Loucy (cell line): ENCODE results near the gene ARHGEF17.

Source experiments
- H2AFZ ChIP-seq: fragments of 200-600 bp; sonication (generic); 2 replicates; pipeline ENCODE4 v1.6.0; 2016; ENCODE audit warnings: antibody characterized with exemption, mild to moderate bottlenecking, low read length, moderate library complexity
- H3F3A ChIP-seq: fragments of 200-600 bp; 2 replicates; pipeline ENCODE4 v1.6.0; 2016; ENCODE audit warnings: antibody characterized with exemption, low read depth, mild to moderate bottlenecking
- H3K27me3 ChIP-seq: fragments of 200-600 bp; sonication (generic); 2 replicates; pipeline ENCODE4 v1.6.1; 2014; ENCODE audit warnings: low read length, mild to moderate bottlenecking; ENCODE audit not compliant: insufficient read depth, poor library complexity, severe bottlenecking
- H3K36me3 ChIP-seq: fragments of 200-600 bp; sonication (generic); 2 replicates; pipeline ENCODE4 v1.6.1; 2016; ENCODE audit warnings: low read length; ENCODE audit not compliant: insufficient read depth
- H3K4me1 ChIP-seq: fragments of 200-600 bp; sonication (generic); 2 replicates; pipeline ENCODE4 v1.5.1; 2014; ENCODE audit warnings: low read length, mild to moderate bottlenecking; ENCODE audit not compliant: insufficient read depth, poor library complexity, severe bottlenecking
- H3K4me2 ChIP-seq: fragments of 200-600 bp; sonication (generic); 2 replicates; pipeline ENCODE4 v1.6.0; 2014; ENCODE audit warnings: antibody characterized with exemption, low read length, low read depth, mild to moderate bottlenecking; ENCODE audit not compliant: poor library complexity, severe bottlenecking
- H3K4me3 ChIP-seq: fragments of 200-600 bp; sonication (generic); 2 replicates; pipeline ENCODE4 v1.5.1; 2014; ENCODE audit warnings: low read length, mild to moderate bottlenecking, mixed read lengths; ENCODE audit not compliant: poor library complexity, severe bottlenecking
- H3K79me2 ChIP-seq: fragments of 200-600 bp; sonication (generic); 2 replicates; pipeline ENCODE4 v1.6.1; 2014; ENCODE audit warnings: low read length; ENCODE audit not compliant: insufficient read depth
- H3K9ac ChIP-seq: fragments of 200-600 bp; sonication (generic); 2 replicates; pipeline ENCODE4 v1.6.0; 2014; ENCODE audit warnings: mild to moderate bottlenecking, low read depth, low read length, moderate library complexity; ENCODE audit not compliant: poor library complexity, severe bottlenecking
- H3K9me2 ChIP-seq: fragments of 200-600 bp; sonication (generic); replicated peaks from 2 replicates; pipeline ENCODE4 v1.6.1; 2016; ENCODE audit warnings: low read depth, low read length, mixed read lengths
- H3K9me3 ChIP-seq: fragments of 200-600 bp; sonication (generic); 2 replicates; pipeline ENCODE4 v1.6.1; 2014; ENCODE audit warnings: mild to moderate bottlenecking, antibody characterized with exemption, low read length, low read depth; ENCODE audit not compliant: insufficient read depth
- H4K20me1 ChIP-seq: fragments of 200-600 bp; sonication (generic); 2 replicates; pipeline ENCODE4 v1.6.0; 2014; ENCODE audit warnings: antibody characterized with exemption, low read length, mild to moderate bottlenecking; ENCODE audit not compliant: insufficient read depth, poor library complexity, severe bottlenecking
- EZH2phosphoT487 ChIP-seq: fragments of 200-600 bp; IDR thresholded peaks from 2 replicates; pipeline ENCODE4 v1.6.1; 2018; ENCODE audit warnings: antibody characterized with exemption, mild to moderate bottlenecking, moderate library complexity, borderline replicate concordance
- TF ChIP-seq, protein P1 (sequence below): fragments of 200-600 bp; sonication (generic); conservative IDR thresholded peaks from 2 replicates; pipeline ENCODE4 v1.5.1; 2014; ENCODE audit warnings: mild to moderate bottlenecking, antibody characterized with exemption, low read length

Gene ARHGEF17

DNA sequence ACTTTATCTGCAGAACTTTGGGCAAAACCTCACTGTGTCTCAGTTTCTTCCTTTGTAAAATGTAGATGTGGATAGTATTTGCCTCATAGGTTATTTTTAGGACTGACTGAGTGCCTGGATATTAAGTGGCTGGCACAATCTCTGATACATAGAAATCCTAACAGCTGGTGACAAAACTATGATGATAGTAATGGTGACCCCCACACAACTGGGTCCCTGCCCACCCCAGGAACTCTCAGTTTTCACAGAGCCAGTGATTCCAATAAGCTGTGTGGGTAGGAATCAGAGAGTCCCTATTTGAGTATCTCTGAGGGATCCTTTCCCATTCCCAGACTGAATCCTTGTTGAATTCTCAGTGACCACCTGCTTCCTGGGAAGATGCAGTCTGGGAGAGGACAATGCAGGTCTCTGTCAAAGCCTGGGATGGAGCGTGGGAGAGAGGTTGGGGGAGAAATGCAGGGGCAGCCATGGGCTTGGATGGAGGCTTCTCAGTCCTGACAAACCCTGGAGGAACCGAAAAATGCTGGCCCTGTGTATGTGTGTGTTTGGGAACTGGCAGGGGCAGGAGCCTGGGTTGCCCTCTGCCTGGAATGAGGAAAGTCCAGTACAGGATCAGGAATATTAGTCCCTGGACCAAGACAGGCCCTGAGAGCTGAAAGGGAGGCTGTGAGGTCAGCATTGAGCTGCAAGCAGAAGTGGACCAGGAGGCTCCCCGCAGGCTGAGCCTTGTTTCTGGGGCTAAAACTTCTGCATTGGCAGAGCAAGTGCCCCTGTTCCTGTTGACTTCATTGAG, 42.0 kb upstream of the ARHGEF17 start:
- Histone ChIP-seq H3K27me3 (no peaks in the 10 kb centered on the region), H3K4me1 (peaks cover 9% of the 10 kb centered on the region)

DNA sequence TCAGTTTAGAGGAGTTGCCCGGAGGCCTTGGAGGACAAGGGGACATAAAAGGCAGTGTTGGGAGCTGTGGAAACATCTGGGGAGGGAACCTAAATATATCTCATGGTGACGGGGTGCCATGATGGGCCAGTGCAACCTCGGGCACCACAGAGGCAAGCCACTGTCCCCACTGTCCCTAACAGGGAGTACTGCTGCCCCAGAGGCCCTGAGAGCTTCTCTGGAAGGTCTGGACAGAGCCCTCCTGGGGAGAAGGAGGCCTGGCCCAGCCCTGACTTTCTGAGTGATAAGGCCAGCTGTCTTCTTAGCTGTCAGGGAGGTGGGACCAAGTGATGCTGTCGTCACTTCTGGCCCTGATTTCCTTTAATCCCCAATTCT, 41.4 kb upstream of the ARHGEF17 start:
- Histone ChIP-seq H3K79me2 (no peaks in the 10 kb centered on the region), H3K9ac (no peak overlapping the region), H3K4me2 (no peak overlapping the region), H3K4me3 (no peak overlapping the region), H3K9me2 (no peaks in the 10 kb centered on the region), H3K27me3 (no peaks in the 10 kb centered on the region), H3F3A (no peaks in the 10 kb centered on the region), H2AFZ (no peak overlapping the region), H4K20me1 (no peaks in the 10 kb centered on the region), H3K4me1 (peaks cover 9% of the 10 kb centered on the region), H3K9me3 (no peaks in the 10 kb centered on the region), H3K36me3 (no peaks in the 10 kb centered on the region)
- no peak for TF ChIP-seq EZH2phosphoT487
- TF ChIP-seq, protein P1, sequence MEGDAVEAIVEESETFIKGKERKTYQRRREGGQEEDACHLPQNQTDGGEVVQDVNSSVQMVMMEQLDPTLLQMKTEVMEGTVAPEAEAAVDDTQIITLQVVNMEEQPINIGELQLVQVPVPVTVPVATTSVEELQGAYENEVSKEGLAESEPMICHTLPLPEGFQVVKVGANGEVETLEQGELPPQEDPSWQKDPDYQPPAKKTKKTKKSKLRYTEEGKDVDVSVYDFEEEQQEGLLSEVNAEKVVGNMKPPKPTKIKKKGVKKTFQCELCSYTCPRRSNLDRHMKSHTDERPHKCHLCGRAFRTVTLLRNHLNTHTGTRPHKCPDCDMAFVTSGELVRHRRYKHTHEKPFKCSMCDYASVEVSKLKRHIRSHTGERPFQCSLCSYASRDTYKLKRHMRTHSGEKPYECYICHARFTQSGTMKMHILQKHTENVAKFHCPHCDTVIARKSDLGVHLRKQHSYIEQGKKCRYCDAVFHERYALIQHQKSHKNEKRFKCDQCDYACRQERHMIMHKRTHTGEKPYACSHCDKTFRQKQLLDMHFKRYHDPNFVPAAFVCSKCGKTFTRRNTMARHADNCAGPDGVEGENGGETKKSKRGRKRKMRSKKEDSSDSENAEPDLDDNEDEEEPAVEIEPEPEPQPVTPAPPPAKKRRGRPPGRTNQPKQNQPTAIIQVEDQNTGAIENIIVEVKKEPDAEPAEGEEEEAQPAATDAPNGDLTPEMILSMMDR: no peak

More for the DNA sequence above, 42.0 kb upstream of the ARHGEF17 start:
- Histone ChIP-seq H3K4me2 (no peak overlapping the region), H2AFZ (no peak overlapping the region), H3K36me3 (no peaks in the 10 kb centered on the region), H3K9me2 (no peaks in the 10 kb centered on the region), H3K4me3 (no peak overlapping the region), H4K20me1 (no peaks in the 10 kb centered on the region), H3K9ac (no peak overlapping the region), H3F3A (no peaks in the 10 kb centered on the region), H3K79me2 (no peaks in the 10 kb centered on the region), H3K9me3 (no peaks in the 10 kb centered on the region)
- TF ChIP-seq EZH2phosphoT487: no peak
- TF ChIP-seq, protein P1: no peak

DNA sequence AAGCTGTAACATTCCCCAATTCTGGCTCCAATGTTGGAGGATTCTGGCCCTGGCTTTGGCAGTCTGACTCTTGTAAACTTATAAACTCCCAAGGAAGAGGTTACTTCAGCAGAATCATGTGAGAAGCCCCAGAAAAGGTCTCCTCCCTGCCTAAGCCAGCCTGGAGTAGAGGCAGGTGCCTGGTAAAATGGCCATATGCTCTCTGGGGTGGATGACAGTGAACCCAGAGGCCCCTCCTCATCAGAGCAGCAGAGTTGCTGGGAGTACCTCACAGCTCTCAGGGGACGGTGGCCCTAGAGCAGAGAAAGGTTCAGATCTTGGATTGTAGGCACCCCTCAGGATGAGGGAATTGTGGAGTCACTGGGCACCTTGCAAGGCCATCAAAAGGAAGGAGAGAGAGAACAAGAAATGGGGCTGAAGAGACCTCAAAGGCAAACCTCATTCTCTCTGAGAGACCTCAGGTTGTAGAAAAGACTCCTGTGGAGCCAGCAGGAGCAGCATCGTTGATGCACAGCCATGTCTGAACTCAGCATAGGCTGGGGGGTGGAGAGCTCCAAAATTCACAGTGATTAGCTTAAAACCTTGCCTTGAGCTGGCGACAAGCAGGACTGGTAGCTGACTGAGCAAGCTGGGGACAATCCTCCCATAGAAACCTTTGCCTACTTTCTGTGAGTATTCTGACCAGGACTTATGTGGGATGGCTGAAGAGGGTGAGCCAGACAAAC, 40.8 kb upstream of the ARHGEF17 start:
- peaks cover 9% of the 10 kb centered on the region for H3K4me1 ChIP-seq
- H3K36me3 ChIP-seq: no peaks in the 10 kb centered on the region
- no peak overlapping the region for H3K4me2 ChIP-seq
- H3K4me3 ChIP-seq: no peak overlapping the region
- H3K79me2 ChIP-seq: no peaks in the 10 kb centered on the region
- H3K9me3 ChIP-seq: no peaks in the 10 kb centered on the region
- no peaks in the 10 kb centered on the region for H3K9me2 ChIP-seq
- no peaks in the 10 kb centered on the region for H3K27me3 ChIP-seq
- peak overlapping the region; percentile 33; the same call in 1 of the 2 replicates for H2AFZ ChIP-seq
- TF ChIP-seq, protein P1: no peak
- TF ChIP-seq EZH2phosphoT487: no peak
- H3F3A ChIP-seq: no peaks in the 10 kb centered on the region
- H4K20me1 ChIP-seq: no peaks in the 10 kb centered on the region
- no peak overlapping the region for H3K9ac ChIP-seq
